A549 (cell line): ENCODE data around the gene HTR3C. TPM values are rescaled to one million over a fixed set of nuclear protein-coding genes. Genes with fewer than 3 reads are reported as not detected.

Experiments used
- polyA plus RNA-seq, 4 experiments: library from polyadenylated mRNA; depleted of rRNA in 3 of 4; stranded (reverse); fragments of >200 nt; fragmentation: RNase III in 1 of 4; extraction: RNeasy Plus Mini Kit Qiagen cat#74134 plus additional on column Dnase treatment in 1 of 4; gene quantifications; 2 replicates in 3 of 4; 3 replicates in 1 of 4; pipeline ENCODE4 v1.2.3, GENCODE V29; 2011 to 2017
- small RNA-seq, 6 experiments: library from RNA; depleted of rRNA; stranded (forward); fragments of <200 nt; gene quantifications; one replicate each; pipeline ENCODE3, GENCODE V24; 2012

The HTR3C gene
- polyA plus RNA-seq, 2 of the 4 experiments (the other 2 are of a cell fraction): not detected

Small RNA genes lying within 50 kb of the gene (small RNA-seq; reads per million reads assigned to genes)
- 0 reads per million in 6 experiments for gene RF00019

Other genes starting within 250 kb of the HTR3C start
- 0.45 and 1.2 TPM in 2 replicates for gene MAP6D1, start 227.5 kb upstream of the HTR3C start, polyA plus RNA-seq (2011; rRNA removed)
- 0.68 to 1.1 TPM (median 1.0 TPM) in 3 replicates for gene MAP6D1, start 227.5 kb upstream of the HTR3C start, polyA plus RNA-seq (2017; fragmentation: RNase III; extraction: RNeasy Plus Mini Kit Qiagen cat#74134 plus additional on column Dnase treatment)
- 59.7 and 71.6 TPM in 2 replicates for gene PARL, start 168.2 kb upstream of the HTR3C start, polyA plus RNA-seq (2011; rRNA removed)
- gene PARL, start 168.2 kb upstream of the HTR3C start, polyA plus RNA-seq (2017; fragmentation: RNase III; extraction: RNeasy Plus Mini Kit Qiagen cat#74134 plus additional on column Dnase treatment): 45.9 to 52.7 TPM (median 48.9 TPM) in 3 replicates
- 19.1 and 20.7 TPM in 2 replicates for gene ABCC5, start 35.2 kb upstream of the HTR3C start, polyA plus RNA-seq (2011; rRNA removed)
- 13.3 to 15.5 TPM (median 14.2 TPM) in 3 replicates for gene ABCC5, start 35.2 kb upstream of the HTR3C start, polyA plus RNA-seq (2017; fragmentation: RNase III; extraction: RNeasy Plus Mini Kit Qiagen cat#74134 plus additional on column Dnase treatment)
- not detected in 2 replicates for gene HTR3D, start 21.3 kb upstream of the HTR3C start, polyA plus RNA-seq (2011; rRNA removed)
- not detected in 3 replicates for gene HTR3D, start 21.3 kb upstream of the HTR3C start, polyA plus RNA-seq (2017; fragmentation: RNase III; extraction: RNeasy Plus Mini Kit Qiagen cat#74134 plus additional on column Dnase treatment)
- gene HTR3E, start 44.0 kb downstream of the HTR3C start, polyA plus RNA-seq (2011; rRNA removed): not detected in 2 replicates
- gene HTR3E, start 44.0 kb downstream of the HTR3C start, polyA plus RNA-seq (2017; fragmentation: RNase III; extraction: RNeasy Plus Mini Kit Qiagen cat#74134 plus additional on column Dnase treatment): not detected in 3 replicates
- 32.7 and 33.9 TPM in 2 replicates for gene EIF2B5, start 82.3 kb downstream of the HTR3C start, polyA plus RNA-seq (2011; rRNA removed)
- 29.8 to 32.5 TPM (median 32.1 TPM) in 3 replicates for gene EIF2B5, start 82.3 kb downstream of the HTR3C start, polyA plus RNA-seq (2017; fragmentation: RNase III; extraction: RNeasy Plus Mini Kit Qiagen cat#74134 plus additional on column Dnase treatment)
- 14.1 and 17.7 TPM in 2 replicates for gene DVL3, start 102.3 kb downstream of the HTR3C start, polyA plus RNA-seq (2011; rRNA removed)
- gene DVL3, start 102.3 kb downstream of the HTR3C start, polyA plus RNA-seq (2017; fragmentation: RNase III; extraction: RNeasy Plus Mini Kit Qiagen cat#74134 plus additional on column Dnase treatment): 23.6 to 24.4 TPM (median 23.9 TPM) in 3 replicates
- 274 and 316 TPM in 2 replicates for gene AP2M1, start 121.8 kb downstream of the HTR3C start, polyA plus RNA-seq (2011; rRNA removed)
- gene AP2M1, start 121.8 kb downstream of the HTR3C start, polyA plus RNA-seq (2017; fragmentation: RNase III; extraction: RNeasy Plus Mini Kit Qiagen cat#74134 plus additional on column Dnase treatment): 285 to 298 TPM (median 288 TPM) in 3 replicates
- 34.6 and 35.3 TPM in 2 replicates for gene ABCF3, start 133.2 kb downstream of the HTR3C start, polyA plus RNA-seq (2011; rRNA removed)
- gene ABCF3, start 133.2 kb downstream of the HTR3C start, polyA plus RNA-seq (2017; fragmentation: RNase III; extraction: RNeasy Plus Mini Kit Qiagen cat#74134 plus additional on column Dnase treatment): 46.6 to 50.2 TPM (median 47.7 TPM) in 3 replicates
- 0.11 and 0.37 TPM in 2 replicates for gene VWA5B2, start 176.5 kb downstream of the HTR3C start, polyA plus RNA-seq (2011; rRNA removed)
- gene VWA5B2, start 176.5 kb downstream of the HTR3C start, polyA plus RNA-seq (2017; fragmentation: RNase III; extraction: RNeasy Plus Mini Kit Qiagen cat#74134 plus additional on column Dnase treatment): 0.37 to 0.48 TPM (median 0.47 TPM) in 3 replicates
- gene ALG3, start 195.9 kb downstream of the HTR3C start, polyA plus RNA-seq (2011; rRNA removed): 49.1 and 74.4 TPM in 2 replicates
- gene ALG3, start 195.9 kb downstream of the HTR3C start, polyA plus RNA-seq (2017; fragmentation: RNase III; extraction: RNeasy Plus Mini Kit Qiagen cat#74134 plus additional on column Dnase treatment): 55.9 to 59.6 TPM (median 57.6 TPM) in 3 replicates
- gene EEF1AKMT4, start 196.6 kb downstream of the HTR3C start, polyA plus RNA-seq (2011; rRNA removed): 12.7 and 17.0 TPM in 2 replicates
- 9.0 to 9.8 TPM (median 9.7 TPM) in 3 replicates for gene EEF1AKMT4, start 196.6 kb downstream of the HTR3C start, polyA plus RNA-seq (2017; fragmentation: RNase III; extraction: RNeasy Plus Mini Kit Qiagen cat#74134 plus additional on column Dnase treatment)
- 0.05 and 0.20 TPM in 2 replicates for gene CAMK2N2, start 208.5 kb downstream of the HTR3C start, polyA plus RNA-seq (2011; rRNA removed)
- 0.71 to 0.88 TPM (median 0.84 TPM) in 3 replicates for gene CAMK2N2, start 208.5 kb downstream of the HTR3C start, polyA plus RNA-seq (2017; fragmentation: RNase III; extraction: RNeasy Plus Mini Kit Qiagen cat#74134 plus additional on column Dnase treatment)
- gene ECE2, start 223.0 kb downstream of the HTR3C start, polyA plus RNA-seq (2011; rRNA removed): not detected in 2 replicates
- not detected in 3 replicates for gene ECE2, start 223.0 kb downstream of the HTR3C start, polyA plus RNA-seq (2017; fragmentation: RNase III; extraction: RNeasy Plus Mini Kit Qiagen cat#74134 plus additional on column Dnase treatment)
- 267 and 304 TPM in 2 replicates for gene PSMD2, start 246.2 kb downstream of the HTR3C start, polyA plus RNA-seq (2011; rRNA removed)
- 503 to 541 TPM (median 522 TPM) in 3 replicates for gene PSMD2, start 246.2 kb downstream of the HTR3C start, polyA plus RNA-seq (2017; fragmentation: RNase III; extraction: RNeasy Plus Mini Kit Qiagen cat#74134 plus additional on column Dnase treatment)